Ishikawa (cell line): Measurements from ENCODE around the gene ZNF618.

Source experiments
- CREB1 ChIP-seq: IDR thresholded peaks from 2 replicates; pipeline ENCODE4 v1.6.1; 2012; ENCODE audit warnings: low read depth
- EGR1 ChIP-seq: IDR thresholded peaks from 2 replicates; pipeline ENCODE4 v1.6.1; 2012
- MAX ChIP-seq: IDR thresholded peaks from 2 replicates; pipeline ENCODE4 v1.6.1; 2012
- NFIC ChIP-seq: IDR thresholded peaks from 2 replicates; pipeline ENCODE4 v1.6.1; 2012
- RAD21 ChIP-seq: IDR thresholded peaks from 2 replicates; pipeline ENCODE4 v1.6.1; 2012; ENCODE audit warnings: low read depth
- REST ChIP-seq: IDR thresholded peaks from 2 replicates; pipeline ENCODE4 v1.6.1; 2012; ENCODE audit warnings: low read depth, mild to moderate bottlenecking
- TAF1 ChIP-seq: IDR thresholded peaks from 2 replicates; pipeline ENCODE4 v1.6.1; 2012; ENCODE audit warnings: low read depth, mild to moderate bottlenecking
- TCF12 ChIP-seq: IDR thresholded peaks from 2 replicates; pipeline ENCODE4 v1.6.1; 2012; ENCODE audit warnings: low read depth
- TEAD4 ChIP-seq: IDR thresholded peaks from 2 replicates; pipeline ENCODE4 v1.6.1; 2012
- YY1 ChIP-seq: IDR thresholded peaks from 2 replicates; pipeline ENCODE4 v1.6.1; 2012; ENCODE audit warnings: low read depth
- ZBTB7A ChIP-seq: IDR thresholded peaks from 2 replicates; pipeline ENCODE4 v1.6.1; 2012; ENCODE audit warnings: low read depth

GRCh38 chr9:114091711-114092110 lies 215.6 kb downstream of the ZNF618 start:
- TF ChIP-seq CREB1, result no peak
- TF ChIP-seq TEAD4, result no peak
- no peak for TF ChIP-seq REST
- TF ChIP-seq MAX, result no peak
- TF ChIP-seq RAD21, result no peak
- TF ChIP-seq NFIC, result no peak
- TF ChIP-seq EGR1, result no peak
- TF ChIP-seq ZBTB7A, result no peak
- no peak for TF ChIP-seq YY1
- TF ChIP-seq TAF1, result no peak
- no peak for TF ChIP-seq TCF12
